GM12864 (cell line): Measurements from ENCODE around the gene TMEM272.

Experiments
- DNase-seq: peaks from one replicate; pipeline ENCODE4 v3.0.0-alpha.2; 2011; ENCODE audit warnings: low read depth
- H3K4me3 ChIP-seq: 2 replicates; pipeline ENCODE4 v1.5.1; 2011; ENCODE audit warnings: mild to moderate bottlenecking, low read depth, low read length, control low read depth
- CTCF ChIP-seq: IDR thresholded peaks from 2 replicates; pipeline ENCODE4 v1.5.1; 2011; ENCODE audit warnings: low read depth, mild to moderate bottlenecking, moderate library complexity, low read length, control low read depth, inconsistent platforms; ENCODE audit errors: missing control alignments

Gene TMEM272

DNA sequence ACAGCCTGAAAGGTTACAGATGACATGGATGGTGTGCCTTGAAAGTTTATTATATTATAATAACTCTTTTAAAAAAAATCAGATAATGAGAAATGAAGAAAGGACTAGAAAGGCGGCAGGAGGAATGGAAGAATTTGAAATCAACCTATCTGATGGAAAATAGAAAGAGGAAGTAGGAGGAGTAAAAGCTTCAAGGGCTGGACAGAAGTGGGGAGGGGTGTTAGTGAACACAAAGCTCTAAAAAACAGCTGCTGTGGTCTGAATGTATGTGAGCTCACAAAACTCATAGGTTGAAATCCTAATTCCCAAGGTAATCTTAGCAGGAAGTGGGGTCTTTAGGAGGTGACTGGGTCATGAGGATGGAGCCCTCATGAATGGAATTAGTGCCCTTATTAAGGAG lies 36.3 kb upstream of the TMEM272 start:
- DNase-seq: no peak
- H3K4me3 ChIP-seq: no peak overlapping the region
- no peak for TF ChIP-seq CTCF

DNA sequence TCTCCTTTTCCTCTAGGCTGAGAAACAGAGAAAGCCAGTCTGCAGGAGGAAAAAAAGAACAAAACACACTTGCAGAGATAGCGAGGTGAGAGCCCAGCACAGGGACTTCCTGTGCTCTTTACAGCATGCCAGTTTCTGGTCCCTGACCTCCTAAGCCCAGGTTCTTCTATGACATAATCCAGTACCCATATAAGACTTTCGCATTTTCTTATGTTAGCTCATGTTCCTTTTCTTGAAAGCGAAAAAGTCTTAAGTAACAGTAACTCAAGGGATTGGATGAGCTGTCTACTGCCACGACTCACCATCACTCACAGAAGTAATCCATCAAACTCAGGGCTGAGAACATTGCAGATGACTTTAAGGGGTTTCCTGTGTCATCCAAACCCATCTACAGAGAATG lies 34.2 kb upstream of the TMEM272 start:
- TF ChIP-seq CTCF: no peak
- no peak overlapping the region for H3K4me3 ChIP-seq
- DNase-seq: no peak

GRCh38 chr13:51874651-51875050 lies 29.7 kb upstream of the TMEM272 start:
- no peak for DNase-seq
- TF ChIP-seq CTCF: no peak
- H3K4me3 ChIP-seq: no peak overlapping the region

- no peak for DNase-seq
- no peak overlapping the region for H3K4me3 ChIP-seq
- TF ChIP-seq CTCF: no peak
These were observed 28.9 kb upstream of the TMEM272 start for GRCh38 chr13:51873837-51874236.

DNA sequence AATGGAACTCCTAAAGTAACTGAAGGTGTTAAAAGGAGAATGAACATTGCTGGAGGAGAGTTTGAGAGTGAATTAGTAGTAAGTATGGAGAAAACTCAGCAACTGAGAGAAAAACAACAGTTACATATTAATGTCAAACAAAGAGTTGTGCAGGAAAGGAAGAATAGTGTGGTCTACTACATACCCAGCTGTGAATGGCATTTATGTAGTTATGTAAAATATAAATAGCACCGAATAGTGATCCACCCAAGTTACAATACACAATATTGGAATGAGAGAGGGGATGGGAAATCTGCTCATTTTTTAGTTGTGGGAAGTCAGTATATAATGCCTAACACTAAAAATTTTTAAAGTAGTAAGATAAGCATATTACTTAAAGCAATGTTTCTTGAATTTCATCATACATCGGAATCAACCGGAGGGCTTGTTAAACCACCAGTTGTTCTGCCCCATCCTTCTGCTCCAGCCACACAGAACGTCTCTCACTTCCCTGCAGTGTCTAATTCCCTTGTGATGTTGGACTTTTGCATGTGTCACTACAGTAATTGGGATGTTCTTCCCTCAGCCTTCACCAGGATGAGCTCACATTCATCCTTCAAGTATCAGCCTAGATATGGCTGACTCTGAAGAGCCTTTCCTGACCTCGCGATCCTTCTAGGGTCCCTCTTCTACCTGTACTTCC lies 28.3 kb upstream of the TMEM272 start:
- H3K4me3 ChIP-seq: no peak overlapping the region
- no peak for TF ChIP-seq CTCF
- no peak for DNase-seq

DNA sequence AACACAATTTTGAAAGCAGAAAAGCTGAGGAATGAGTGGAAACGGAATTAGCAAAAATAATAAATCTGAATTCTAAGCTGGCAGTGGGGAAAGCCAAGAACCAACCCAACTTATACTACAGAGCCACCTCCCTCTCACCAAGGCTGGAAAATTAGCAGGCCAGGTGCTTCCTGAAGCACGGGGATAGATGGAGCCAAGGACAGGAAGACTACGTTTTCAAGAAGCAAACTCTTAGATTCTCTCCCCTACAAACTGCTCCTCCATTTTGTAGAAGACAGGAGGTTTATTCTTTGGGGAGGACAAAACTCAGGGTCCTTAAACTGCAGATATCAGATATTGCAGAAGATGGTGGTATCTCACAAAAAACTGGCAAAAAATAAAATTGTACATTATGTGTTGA lies 25.6 kb upstream of the TMEM272 start:
- no peak overlapping the region for H3K4me3 ChIP-seq
- no peak for DNase-seq
- no peak for TF ChIP-seq CTCF

DNA sequence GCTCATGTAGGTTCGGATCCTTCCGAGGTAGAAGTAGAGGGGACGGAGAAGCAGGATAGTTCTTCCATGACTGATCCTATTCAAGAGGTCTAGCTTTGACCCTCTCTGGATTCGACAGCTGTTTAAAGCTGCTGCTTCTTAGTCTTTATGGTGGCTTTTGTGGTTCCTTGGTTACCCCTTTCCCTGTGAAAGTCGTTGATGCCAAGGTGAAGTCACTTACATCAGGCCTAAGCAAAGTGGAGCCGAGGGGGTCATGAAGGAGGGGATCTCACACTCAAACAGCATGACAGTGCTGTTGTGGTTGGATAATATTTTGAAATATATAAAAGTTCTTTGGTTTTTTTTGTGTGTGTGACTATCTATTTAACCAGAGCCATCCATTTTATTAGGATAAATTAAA lies 24.9 kb upstream of the TMEM272 start:
- DNase-seq: no peak

More for the DNA sequence above, 24.9 kb upstream of the TMEM272 start:
- no peak for TF ChIP-seq CTCF
- H3K4me3 ChIP-seq: no peak overlapping the region
